Measurements from ENCODE around the gene PIGZ.

The PIGZ gene

GRCh38 chr3:196994056-196994455, 25.4 kb upstream of the PIGZ start:
- H3K4me3 ChIP-seq (replicated peaks; ENCODE audit: low read depth, low read length): no peak overlapping the region

GRCh38 chr3:196992461-196993065, 23.9 kb upstream of the PIGZ start:
- H3K4me3 ChIP-seq (replicated peaks; ENCODE audit: low read depth, low read length): no peak overlapping the region
- DNase-seq (ENCODE audit: low read depth): no peak
- no peak for TF ChIP-seq CTCF (IDR thresholded peaks at IDR 0.05; ENCODE audit: low read length, missing control alignments)

More at GRCh38 chr3:196994056-196994455, 25.4 kb upstream of the PIGZ start:
- DNase-seq (ENCODE audit: low read depth): no peak
- TF ChIP-seq CTCF (IDR thresholded peaks at IDR 0.05; ENCODE audit: low read length, missing control alignments): no peak

GRCh38 chr3:196991581-196992460, 23.2 kb upstream of the PIGZ start:
- no peak for DNase-seq (ENCODE audit: low read depth)
- no peak for TF ChIP-seq CTCF (IDR thresholded peaks at IDR 0.05; ENCODE audit: low read length, missing control alignments)
- H3K4me3 ChIP-seq (replicated peaks; ENCODE audit: low read depth, low read length): no peak overlapping the region

- no peak overlapping the region for H3K4me3 ChIP-seq (replicated peaks; ENCODE audit: low read depth, low read length)
- no peak for DNase-seq (ENCODE audit: low read depth)
- TF ChIP-seq CTCF (IDR thresholded peaks at IDR 0.05; ENCODE audit: low read length, missing control alignments): no peak
Measured at GRCh38 chr3:196990601-196991007, 22.0 kb upstream of the PIGZ start.

GRCh38 chr3:196989721-196990262, 21.2 kb upstream of the PIGZ start:
- no peak for DNase-seq (ENCODE audit: low read depth)
- TF ChIP-seq CTCF (IDR thresholded peaks at IDR 0.05; ENCODE audit: low read length, missing control alignments): no peak
- H3K4me3 ChIP-seq (replicated peaks; ENCODE audit: low read depth, low read length): no peak overlapping the region

GRCh38 chr3:196988241-196989029, 19.8 kb upstream of the PIGZ start:
- DNase-seq (ENCODE audit: low read depth): no peak
- no peak overlapping the region for H3K4me3 ChIP-seq (replicated peaks; ENCODE audit: low read depth, low read length)
- peak; percentile 21 for TF ChIP-seq CTCF (IDR thresholded peaks at IDR 0.05; ENCODE audit: low read length, missing control alignments)
